Uterus (tissue), 2 donors: ENCODE results near the gene IL3.

Experiments used
- POLR2A ChIP-seq, 2 donors: fragments of 450-650 bp; IDR thresholded peaks; one replicate each; pipeline ENCODE4 v1.6.1; 2016; ENCODE audit warnings: antibody characterized with exemption in 2 of 2, mild to moderate bottlenecking in 1 of 2, moderate library complexity in 1 of 2
- TF ChIP-seq, protein P1 (sequence below), 4 experiments: fragments of 200-600 bp in 2 of 4; fragments of 450-650 bp in 2 of 4; sonication (generic) in 2 of 4; IDR thresholded peaks; one replicate each; pipeline ENCODE4 v1.5.1; 2016 to 2019; ENCODE audit warnings: antibody characterized with exemption in 4 of 4, mild to moderate bottlenecking in 2 of 4, moderate library complexity in 1 of 4

DNA sequence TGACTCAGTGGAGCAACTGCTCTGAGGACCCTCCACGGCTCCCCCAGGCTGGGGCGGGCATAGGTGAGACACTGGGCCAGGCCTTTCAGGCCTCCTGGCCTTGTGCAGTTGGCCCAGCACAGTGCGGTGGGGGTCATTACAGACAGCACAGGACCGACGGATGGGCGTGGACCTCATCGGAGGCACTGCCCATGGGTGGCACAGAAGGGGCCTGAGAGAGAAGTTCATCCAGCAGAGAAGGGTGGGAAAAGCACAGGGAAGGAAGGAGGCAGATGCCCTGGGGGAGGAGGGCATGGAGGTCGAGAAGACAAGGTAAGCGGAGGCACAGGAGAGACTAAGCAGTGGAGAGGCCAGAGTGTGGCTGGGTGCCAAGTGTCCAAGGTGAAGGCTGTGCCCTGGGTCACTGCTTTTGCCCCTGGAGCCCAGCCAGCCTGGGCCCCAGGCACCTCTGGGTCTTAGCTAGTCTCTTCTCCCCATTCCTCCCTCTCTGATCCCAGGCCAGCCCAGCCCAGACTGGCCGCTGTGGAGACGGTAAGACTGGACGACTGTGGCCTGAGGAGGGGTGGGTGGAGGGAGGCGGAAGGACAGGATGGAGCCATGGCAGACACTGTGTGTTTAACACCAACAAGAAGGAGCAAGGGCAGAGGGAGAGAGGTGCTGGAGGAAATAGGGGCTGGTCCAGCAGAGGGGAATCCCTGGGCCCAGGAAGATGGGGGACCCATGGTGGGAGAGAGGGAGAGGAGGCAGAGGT lies 5.7 kb downstream of the IL3 start:
- no peak for TF ChIP-seq POLR2A (IDR thresholded peaks at IDR 0.05)
- TF ChIP-seq, protein P1, sequence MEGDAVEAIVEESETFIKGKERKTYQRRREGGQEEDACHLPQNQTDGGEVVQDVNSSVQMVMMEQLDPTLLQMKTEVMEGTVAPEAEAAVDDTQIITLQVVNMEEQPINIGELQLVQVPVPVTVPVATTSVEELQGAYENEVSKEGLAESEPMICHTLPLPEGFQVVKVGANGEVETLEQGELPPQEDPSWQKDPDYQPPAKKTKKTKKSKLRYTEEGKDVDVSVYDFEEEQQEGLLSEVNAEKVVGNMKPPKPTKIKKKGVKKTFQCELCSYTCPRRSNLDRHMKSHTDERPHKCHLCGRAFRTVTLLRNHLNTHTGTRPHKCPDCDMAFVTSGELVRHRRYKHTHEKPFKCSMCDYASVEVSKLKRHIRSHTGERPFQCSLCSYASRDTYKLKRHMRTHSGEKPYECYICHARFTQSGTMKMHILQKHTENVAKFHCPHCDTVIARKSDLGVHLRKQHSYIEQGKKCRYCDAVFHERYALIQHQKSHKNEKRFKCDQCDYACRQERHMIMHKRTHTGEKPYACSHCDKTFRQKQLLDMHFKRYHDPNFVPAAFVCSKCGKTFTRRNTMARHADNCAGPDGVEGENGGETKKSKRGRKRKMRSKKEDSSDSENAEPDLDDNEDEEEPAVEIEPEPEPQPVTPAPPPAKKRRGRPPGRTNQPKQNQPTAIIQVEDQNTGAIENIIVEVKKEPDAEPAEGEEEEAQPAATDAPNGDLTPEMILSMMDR (IDR thresholded peaks at IDR 0.05) = no peak
